ENCODE results near the gene RPRD2.

GRCh38 chr1:150505431-150505830 is 141.5 kb downstream of the RPRD2 start:
- TF ChIP-seq POLR2AphosphoS5 (IDR thresholded peaks at IDR 0.05; ENCODE audit: low read depth, low read length) (no peak), POLR2A (IDR thresholded peaks at IDR 0.05; ENCODE audit: low read depth, low read length) (no peak), TAF1 (IDR thresholded peaks at IDR 0.05; ENCODE audit: low read depth, low read length) (no peak), SPI1 (IDR thresholded peaks at IDR 0.05; ENCODE audit: low read depth, low read length) (no peak)

All from GM12891 (cell line).